KBM-7 (cell line): Measurements from ENCODE around the gene SCGB1D2.

Experiments used
- DNase-seq: peaks from one replicate; pipeline ENCODE4 v3.0.0-alpha.2; 2015
- in situ Hi-C: fragments of 300-500 bp; cut with MboI; formaldehyde crosslinking; loops from 2 replicates; pipeline ENCODE4 v1.14.3; 2020; ENCODE audit warnings: low sequenced_read_pairs, low pct_unique_long_range_greater_than_20kb, mixed read lengths

Gene SCGB1D2

GRCh38 chr11:62253999-62254542 lies 12.0 kb downstream of the SCGB1D2 start:
- in situ Hi-C loops: no loop called here
- no peak for DNase-seq

- DNase-seq: no peak
- in situ Hi-C loops: no loop called here
Measured at GRCh38 chr11:62256281-62256680, 14.2 kb downstream of the SCGB1D2 start.

- in situ Hi-C loops: no loop called here
Measured at GRCh38 chr11:62260261-62260953, 18.4 kb downstream of the SCGB1D2 start.

GRCh38 chr11:62264004-62264403 lies 22.0 kb downstream of the SCGB1D2 start:
- in situ Hi-C loops: no loop called here
- DNase-seq: no peak

More at GRCh38 chr11:62260261-62260953, 18.4 kb downstream of the SCGB1D2 start:
- DNase-seq: no peak

GRCh38 chr11:62266558-62266957 lies 24.5 kb downstream of the SCGB1D2 start:
- in situ Hi-C loops: no loop called here
- no peak for DNase-seq

GRCh38 chr11:62267050-62267449 lies 25.0 kb downstream of the SCGB1D2 start:
- DNase-seq: no peak
- in situ Hi-C loops: no loop called here

- in situ Hi-C loops: no loop called here
Measured at GRCh38 chr11:62267576-62267975, 25.5 kb downstream of the SCGB1D2 start.

GRCh38 chr11:62269654-62270278 lies 27.7 kb downstream of the SCGB1D2 start, which contains the start of gene SCGB2A2:
TSS of gene SCGB2A2 (plus strand) at chr11:62270158. CDS start at chr11:62270217, 59 bp downstream.
- no peak for DNase-seq
- in situ Hi-C loops: no loop called here

More at GRCh38 chr11:62267576-62267975, 25.5 kb downstream of the SCGB1D2 start:
- no peak for DNase-seq

- in situ Hi-C loops: no loop called here
- DNase-seq: no peak
Measured at GRCh38 chr11:62273284-62273683, 31.2 kb downstream of the SCGB1D2 start.

- in situ Hi-C loops: no loop called here
- DNase-seq: no peak
Measured at GRCh38 chr11:62273789-62274275, 31.8 kb downstream of the SCGB1D2 start.

- DNase-seq: no peak
- in situ Hi-C loops: no loop called here
Measured at GRCh38 chr11:62280452-62280851, 38.4 kb downstream of the SCGB1D2 start.
